NCI-H146 (cell line): ENCODE measurements around the gene HLA-B.
A peak's percentile ranks its signal among the peaks of the same experiment; 100 is the strongest.
"Not testable (repeated sequence)": the region's sequence is repeated elsewhere in the genome, so short reads cannot be mapped to it uniquely, and the experiment has no call there.

Experiments
- DNase-seq: peaks from one replicate; lab custom pipeline; 2025; lab: John Stamatoyannopoulos, UW

HLA-B gene

GRCh38 chr6:31383149-31383548 is 26.2 kb upstream of the HLA-B start:
- DNase-seq, result no peak

- no peak for DNase-seq
These were observed 24.7 kb upstream of the HLA-B start for GRCh38 chr6:31381666-31382065.

- DNase-seq, result no peak
These were observed 22.9 kb upstream of the HLA-B start for GRCh38 chr6:31379850-31380249.

GRCh38 chr6:31378721-31379103 is 21.7 kb upstream of the HLA-B start:
- DNase-seq, result no peak

- DNase-seq, result no peak
These were observed 21.2 kb upstream of the HLA-B start for GRCh38 chr6:31378062-31378720.

GRCh38 chr6:31377029-31377428 is 20.1 kb upstream of the HLA-B start:
- DNase-seq, result no peak

GRCh38 chr6:31375699-31376098 is 18.7 kb upstream of the HLA-B start:
- no peak for DNase-seq

- DNase-seq, result not testable (repeated sequence)
These were observed 17.1 kb upstream of the HLA-B start for GRCh38 chr6:31374118-31374517.

GRCh38 chr6:31368461-31368860 is 11.5 kb upstream of the HLA-B start:
- DNase-seq, result no peak

- peak; percentile 87 for DNase-seq
These were observed 9.9 kb upstream of the HLA-B start for GRCh38 chr6:31366693-31367470.

GRCh38 chr6:31365864-31366263 is 8.9 kb upstream of the HLA-B start:
- no peak for DNase-seq

GRCh38 chr6:31363811-31364210 is 6.8 kb upstream of the HLA-B start:
- DNase-seq, result no peak

GRCh38 chr6:31362751-31363150 is 5.8 kb upstream of the HLA-B start:
- no peak for DNase-seq

GRCh38 chr6:31359581-31359980 is 2.6 kb upstream of the HLA-B start:
- no peak for DNase-seq

- DNase-seq, result no peak
These were observed 1.3 kb upstream of the HLA-B start for GRCh38 chr6:31358302-31358701.

GRCh38 chr6:31357886-31358285 is 907 bp upstream of the HLA-B start:
- no peak for DNase-seq

GRCh38 chr6:31356216-31356945 is 598 bp downstream of the HLA-B start:
- DNase-seq, result peak; percentile 18

GRCh38 chr6:31355583-31355948 is 1.4 kb downstream of the HLA-B start:
- no peak for DNase-seq

GRCh38 chr6:31354864-31355582 is 2.0 kb downstream of the HLA-B start:
- no peak for DNase-seq

GRCh38 chr6:31354158-31354863 is 2.7 kb downstream of the HLA-B start:
- DNase-seq, result no peak

- DNase-seq, result no peak
These were observed 3.5 kb downstream of the HLA-B start for GRCh38 chr6:31353384-31353945.
